HG03108 (cell line): ENCODE data around the gene NACA2.
"Not testable (repeated sequence)": the region's sequence is repeated elsewhere in the genome, so short reads cannot be mapped to it uniquely, and the experiment has no call there.

Source experiments
- ATAC-seq: cut with Tn5 transposase; IDR thresholded peaks from one replicate; pipeline ENCODE4 v1.9.1; 2021; ENCODE audit warnings: moderate library complexity; ENCODE audit not compliant: unreplicated experiment

The NACA2 gene

DNA sequence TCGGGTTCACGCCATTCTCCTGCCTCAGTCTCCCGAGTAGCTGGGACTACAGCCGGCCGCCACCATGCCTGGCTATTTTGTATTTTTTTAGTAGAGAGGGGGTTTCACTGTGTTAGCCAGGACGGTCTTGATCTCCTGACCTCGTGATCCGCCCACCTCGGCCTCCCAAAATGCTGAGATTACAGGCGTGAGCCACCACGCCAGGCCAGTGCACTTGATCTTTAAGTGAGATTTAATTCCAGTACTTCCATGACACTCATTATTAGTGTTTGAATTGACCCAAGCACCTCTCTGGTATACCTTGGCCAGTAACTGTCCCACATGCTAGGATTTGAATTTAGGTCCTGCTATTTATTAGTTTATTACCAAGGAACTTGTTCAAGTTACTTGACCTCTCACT is 38.5 kb downstream of the NACA2 start:
- ATAC-seq = not testable (repeated sequence)

DNA sequence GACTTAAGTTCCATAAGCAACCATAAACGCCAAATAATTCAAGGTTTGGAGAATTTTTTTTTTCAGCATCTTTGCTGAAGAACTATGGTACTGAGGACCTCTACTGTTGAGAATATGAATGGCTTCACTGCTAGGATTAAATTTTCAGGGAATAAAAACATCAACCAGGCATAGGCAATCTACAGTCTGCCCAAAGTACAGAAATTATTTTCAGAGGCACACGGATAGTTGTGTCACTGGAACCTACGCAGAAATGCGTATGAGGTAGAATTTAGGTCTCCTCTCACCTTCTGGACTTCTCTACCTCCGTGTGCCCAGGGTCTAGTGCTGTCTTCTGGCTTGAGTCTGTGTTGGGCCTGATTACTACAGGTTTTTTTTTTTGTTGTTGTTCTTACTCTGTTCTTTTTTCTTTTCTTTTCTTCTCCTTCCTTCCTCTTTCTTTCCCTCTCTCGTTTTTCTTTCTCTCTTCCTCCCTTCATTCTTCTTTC is 39.7 kb downstream of the NACA2 start:
- ATAC-seq = no peak

GRCh38 chr17:61547113-61547512 is 43.9 kb downstream of the NACA2 start:
- no peak for ATAC-seq

DNA sequence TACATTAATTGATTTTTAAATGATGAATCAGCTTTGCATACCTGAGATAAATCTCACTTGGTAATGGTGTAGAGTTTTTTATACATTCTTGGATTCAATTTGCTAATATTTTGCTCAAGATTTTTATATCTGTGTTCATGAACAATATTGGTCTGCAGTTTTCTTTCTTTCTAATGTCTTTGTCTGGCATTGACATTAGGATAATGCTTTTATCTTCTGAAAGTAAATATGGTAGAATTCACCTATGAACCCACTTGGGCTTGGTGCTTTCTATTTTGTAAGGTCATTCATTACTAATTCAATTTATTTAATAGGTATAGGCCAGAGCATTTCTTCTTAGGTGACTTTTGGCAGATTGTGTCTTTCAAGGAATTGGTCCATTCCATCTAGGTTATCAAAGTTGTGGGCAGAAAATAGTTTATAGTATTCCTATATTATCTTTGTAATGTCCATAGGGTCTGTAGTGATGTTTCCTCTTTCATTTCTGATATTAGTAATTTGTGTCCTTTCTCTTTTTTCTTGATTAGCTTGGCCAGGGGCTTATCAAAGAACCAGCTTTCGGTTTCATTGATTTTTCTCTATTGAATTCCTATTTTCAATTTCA is 45.6 kb downstream of the NACA2 start:
- ATAC-seq = no peak

- ATAC-seq = no peak
These were observed 47.1 kb downstream of the NACA2 start for GRCh38 chr17:61543786-61544415.

DNA sequence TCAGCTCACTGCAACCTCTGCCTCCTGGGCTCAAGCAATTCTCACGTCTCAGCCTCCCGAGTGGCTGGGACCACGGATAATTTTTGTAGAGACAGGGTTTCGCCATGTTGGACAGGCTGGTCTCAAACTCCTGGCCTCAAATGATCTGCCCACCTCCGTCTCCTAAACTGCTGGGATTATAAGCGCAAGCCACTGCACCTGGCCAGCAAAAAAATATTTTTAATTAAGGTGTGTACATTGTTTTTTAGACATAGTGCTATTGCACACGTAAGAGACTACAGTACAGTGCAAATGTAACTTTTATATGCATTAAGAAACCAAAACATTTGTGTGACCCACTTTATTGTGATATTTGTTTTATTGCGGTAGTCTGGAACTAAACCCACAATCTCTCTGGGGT is 49.0 kb downstream of the NACA2 start:
- no peak for ATAC-seq

GRCh38 chr17:61540874-61541273 is 50.1 kb downstream of the NACA2 start:
- ATAC-seq = no peak
